IMR-90 (cell line): ENCODE data around the gene CENPT. TPM values are rescaled to one million over a fixed set of nuclear protein-coding genes. Genes with fewer than 3 reads are reported as not detected.

Experiments used
- ATAC-seq: fragments of 200-7000 bp; cut with Tn5 transposase; 2 replicates; pipeline ENCODE4 v1.9.1; 2020; ENCODE audit warnings: low read depth, mild to moderate bottlenecking, moderate library complexity
- BruUV-seq: library from RNA; stranded (reverse); fragments of 400-500 nt; replicated peaks from 2 replicates; lab custom pipeline; 2021; lab: Mats Ljungman, UMichigan
- CTCF ChIA-PET: fragments of 300-600 bp; formaldehyde crosslinking; extraction: SDS; loops from one replicate; lab custom pipeline; 2021; ENCODE audit warnings: antibody characterized with exemption; lab: Yijun Ruan, JAX
- POLR2A ChIA-PET: fragments of 300-600 bp; sonication (Branson Sonifier 250); formaldehyde crosslinking; loops from one replicate; lab custom pipeline; 2022; ENCODE audit warnings: antibody characterized with exemption; ENCODE audit not compliant: unreplicated experiment; lab: Charles Lee
- DNase-seq: peaks from one replicate; pipeline ENCODE4 v3.0.0; 2013
- H2AFZ ChIP-seq: replicated peaks from 2 replicates; pipeline ENCODE3; 2013; ENCODE audit warnings: low read length, mild to moderate bottlenecking; ENCODE audit not compliant: poor library complexity
- H2AK5ac ChIP-seq: 2 replicates; pipeline ENCODE4 v1.6.1; 2013; ENCODE audit warnings: low read depth, low read length, inconsistent platforms
- H2AK9ac ChIP-seq: replicated peaks from 2 replicates; pipeline ENCODE3; 2013; ENCODE audit warnings: mild to moderate bottlenecking, low read depth, low read length, moderate library complexity; ENCODE audit not compliant: poor library complexity
- H2BK120ac ChIP-seq: 2 replicates; pipeline ENCODE4 v1.6.1; 2013; ENCODE audit warnings: low read depth, low read length, inconsistent platforms
- H2BK15ac ChIP-seq: 3 replicates; pipeline ENCODE4 v1.6.1; 2013; ENCODE audit warnings: low read depth, low read length, inconsistent platforms
- H2BK20ac ChIP-seq: 2 replicates; pipeline ENCODE4 v1.6.1; 2013; ENCODE audit warnings: low read depth, mild to moderate bottlenecking, inconsistent platforms, low read length, moderate library complexity
- H2BK5ac ChIP-seq: 2 replicates; pipeline ENCODE4 v1.6.1; 2013; ENCODE audit warnings: mild to moderate bottlenecking, low read depth, low read length, inconsistent platforms; ENCODE audit not compliant: poor library complexity, severe bottlenecking
- H3K14ac ChIP-seq: replicated peaks from 2 replicates; pipeline ENCODE4 v1.6.1; 2013; ENCODE audit warnings: low read depth, low read length, inconsistent platforms
- H3K18ac ChIP-seq: 2 replicates; pipeline ENCODE4 v1.6.1; 2013; ENCODE audit warnings: low read depth, low read length, control low read depth
- H3K23ac ChIP-seq: 2 replicates; pipeline ENCODE4 v1.6.1; 2013; ENCODE audit warnings: low read depth, low read length, inconsistent platforms
- H3K27ac ChIP-seq: 2 replicates; pipeline ENCODE4 v1.5.1; 2013; ENCODE audit warnings: mild to moderate bottlenecking, control low read depth, low read length; ENCODE audit not compliant: insufficient read depth
- H3K27me3 ChIP-seq: 2 replicates; pipeline ENCODE4 v1.6.1; 2013; ENCODE audit warnings: low read length; ENCODE audit not compliant: control insufficient read depth, insufficient read depth
- H3K36me3 ChIP-seq: 2 replicates; pipeline ENCODE4 v1.6.1; 2013; ENCODE audit warnings: low read length, mixed read lengths; ENCODE audit not compliant: control insufficient read depth, insufficient read depth
- H3K4ac ChIP-seq: 2 replicates; pipeline ENCODE4 v1.6.1; 2013; ENCODE audit warnings: low read depth, low read length, inconsistent platforms
- H3K4me1 ChIP-seq: 2 replicates; pipeline ENCODE4 v1.6.1; 2013; ENCODE audit warnings: low read length, mixed read lengths; ENCODE audit not compliant: control insufficient read depth, insufficient read depth
- H3K4me2 ChIP-seq: 2 replicates; pipeline ENCODE4 v1.6.1; 2013; ENCODE audit warnings: low read depth, mild to moderate bottlenecking, control low read depth, low read length, moderate library complexity
- H3K4me3 ChIP-seq: 2 replicates; pipeline ENCODE4 v1.5.1; 2013; ENCODE audit warnings: low read depth, mild to moderate bottlenecking, control low read depth, low read length, moderate library complexity; ENCODE audit not compliant: insufficient read depth
- H3K56ac ChIP-seq: 2 replicates; pipeline ENCODE4 v1.6.1; 2013; ENCODE audit warnings: low read length, inconsistent platforms; ENCODE audit not compliant: insufficient read depth; ENCODE audit errors: extremely low read depth
- H3K79me1 ChIP-seq, 2 experiments: 2 replicates each; pipeline ENCODE4 v1.6.1; 2013; ENCODE audit warnings: low read length in 2 of 2, inconsistent platforms in 1 of 2, low read depth in 1 of 2
- H3K9ac ChIP-seq: 2 replicates; pipeline ENCODE4 v1.6.1; 2013; ENCODE audit warnings: low read depth, low read length, control low read depth
- H3K9me1 ChIP-seq: 2 replicates; pipeline ENCODE4 v1.6.1; 2013; ENCODE audit warnings: low read length, inconsistent platforms; ENCODE audit not compliant: insufficient read depth
- H3K9me3 ChIP-seq: 2 replicates; pipeline ENCODE4 v1.6.1; 2013; ENCODE audit warnings: low read length; ENCODE audit not compliant: control insufficient read depth, insufficient read depth
- H4K20me1 ChIP-seq: 2 replicates; pipeline ENCODE4 v1.6.1; 2013; ENCODE audit warnings: low read length, inconsistent platforms; ENCODE audit not compliant: insufficient read depth
- H4K5ac ChIP-seq: 2 replicates; pipeline ENCODE4 v1.6.1; 2013; ENCODE audit warnings: mild to moderate bottlenecking, low read depth, low read length, control low read depth
- H4K8ac ChIP-seq, 2 experiments: 2 replicates each; pipeline ENCODE4 v1.6.1; 2013; ENCODE audit warnings: low read depth in 2 of 2, low read length in 2 of 2, control low read depth in 1 of 2, inconsistent platforms in 1 of 2
- H4K91ac ChIP-seq: 2 replicates; pipeline ENCODE4 v1.6.1; 2013; ENCODE audit warnings: low read depth, low read length, inconsistent platforms; ENCODE audit not compliant: insufficient read depth
- BHLHE40 ChIP-seq: fragments of 150-350 bp; IDR thresholded peaks from 2 replicates; pipeline ENCODE4 v1.6.1; 2016; ENCODE audit warnings: mild to moderate bottlenecking, low read depth, low read length
- CEBPB ChIP-seq: IDR thresholded peaks from 2 replicates; pipeline ENCODE4 v1.6.1; 2012; ENCODE audit warnings: low read depth, low read length, improper control_type of control experiment
- CHD1 ChIP-seq: IDR thresholded peaks from 2 replicates; pipeline ENCODE4 v1.6.1; 2012; ENCODE audit warnings: low read depth, low read length, improper control_type of control experiment
- FOS ChIP-seq: fragments of 150-350 bp; IDR thresholded peaks from 2 replicates; pipeline ENCODE4 v1.6.1; 2016; ENCODE audit warnings: low read depth, low read length
- MAFK ChIP-seq: IDR thresholded peaks from 2 replicates; pipeline ENCODE4 v1.6.1; 2012; ENCODE audit warnings: low read depth, low read length, improper control_type of control experiment
- MAZ ChIP-seq: IDR thresholded peaks from 2 replicates; pipeline ENCODE4 v1.6.1; 2012; ENCODE audit warnings: low read depth, mild to moderate bottlenecking, low read length, improper control_type of control experiment, moderate library complexity, borderline replicate concordance
- MXI1 ChIP-seq: IDR thresholded peaks from 2 replicates; pipeline ENCODE4 v1.6.1; 2012; ENCODE audit warnings: low read depth, mild to moderate bottlenecking, low read length, moderate library complexity, borderline replicate concordance
- NFE2L2 ChIP-seq: fragments of 150-350 bp; IDR thresholded peaks from 2 replicates; pipeline ENCODE4 v1.6.1; 2016; ENCODE audit warnings: low read depth, mild to moderate bottlenecking, low read length
- POLR2A ChIP-seq: IDR thresholded peaks from 2 replicates; pipeline ENCODE4 v1.6.1; 2012; ENCODE audit warnings: mild to moderate bottlenecking, low read depth, low read length
- RAD21 ChIP-seq: IDR thresholded peaks from 2 replicates; pipeline ENCODE4 v1.6.1; 2012; ENCODE audit warnings: low read length, improper control_type of control experiment
- RCOR1 ChIP-seq: IDR thresholded peaks from 2 replicates; pipeline ENCODE4 v1.6.1; 2012; ENCODE audit warnings: mild to moderate bottlenecking, low read length, improper control_type of control experiment; ENCODE audit not compliant: insufficient replicate concordance
- RFX5 ChIP-seq: IDR thresholded peaks from 2 replicates; pipeline ENCODE4 v1.8.0; 2012; ENCODE audit warnings: low read depth, mild to moderate bottlenecking, low read length, moderate library complexity
- SMC3 ChIP-seq: fragments of 150-350 bp; IDR thresholded peaks from 2 replicates; pipeline ENCODE4 v1.6.1; 2016; ENCODE audit warnings: low read depth, mild to moderate bottlenecking, antibody characterized with exemption, low read length, moderate library complexity
- WGBS, 2 experiments: methylation state at CpG; one replicate each; pipeline versions ENCODE4 v1.1.5 to v1.1.7; 2013; ENCODE audit warnings: missing lambda C conversion rate in 2 of 2; ENCODE audit not compliant: insufficient read length in 1 of 2; ENCODE audit errors: extremely low coverage in 2 of 2; 5-methylcytosine and 5-hydroxymethylcytosine counted together
- dilution Hi-C: fragments of 300-500 bp; cut with HindIII; formaldehyde crosslinking; loops from one replicate; pipeline ENCODE4 v1.14.3; 2018; ENCODE audit warnings: low sequenced_read_pairs; ENCODE audit not compliant: unreplicated experiment
- in situ Hi-C: fragments of 300-500 bp; cut with MboI; formaldehyde crosslinking; loops from 3 replicates; pipeline ENCODE4 v1.14.3; 2019; ENCODE audit warnings: low sequenced_read_pairs, inconsistent platforms, mixed read lengths
- intact Hi-C: fragments of 100-400 bp; cut with micrococcal nuclease; formaldehyde crosslinking; loops from 2 replicates; pipeline ENCODE4 v1.10.0; 2022
- polyA plus RNA-seq, 3 experiments: library from polyadenylated mRNA; depleted of rRNA; stranded (reverse); fragments of >200 nt; gene quantifications; 2 replicates each; pipeline ENCODE4 v1.2.3, GENCODE V29; 2012; ENCODE audit warnings: low replicate concordance in 1 of 3
- total RNA-seq: library from RNA; depleted of rRNA; stranded (reverse); fragments of >200 nt; gene quantifications from 2 replicates; pipeline ENCODE4 v1.2.3, GENCODE V29; 2012
- TF ChIP-seq, protein P1 (sequence below): fragments of 150-350 bp; IDR thresholded peaks from 2 replicates; pipeline ENCODE4 v1.6.1; 2016; ENCODE audit warnings: low read depth, mild to moderate bottlenecking, low read length, moderate library complexity, borderline replicate concordance
- TF ChIP-seq, protein P2 (sequence below): fragments of 150-350 bp; IDR thresholded peaks from 2 replicates; pipeline ENCODE4 v1.6.1; 2017; ENCODE audit warnings: mild to moderate bottlenecking, antibody characterized with exemption, low read length, low read depth
- TF ChIP-seq, protein P3 (sequence below): conservative IDR thresholded peaks from 2 replicates; pipeline ENCODE4 v1.5.1; 2012; ENCODE audit warnings: mild to moderate bottlenecking, low read depth, low read length, improper control_type of control experiment

The CENPT gene
- total and polyA plus RNA-seq, 2 of the 4 experiments (the other 2 are of a cell fraction) = 33.3 to 83.1 TPM

DNA sequence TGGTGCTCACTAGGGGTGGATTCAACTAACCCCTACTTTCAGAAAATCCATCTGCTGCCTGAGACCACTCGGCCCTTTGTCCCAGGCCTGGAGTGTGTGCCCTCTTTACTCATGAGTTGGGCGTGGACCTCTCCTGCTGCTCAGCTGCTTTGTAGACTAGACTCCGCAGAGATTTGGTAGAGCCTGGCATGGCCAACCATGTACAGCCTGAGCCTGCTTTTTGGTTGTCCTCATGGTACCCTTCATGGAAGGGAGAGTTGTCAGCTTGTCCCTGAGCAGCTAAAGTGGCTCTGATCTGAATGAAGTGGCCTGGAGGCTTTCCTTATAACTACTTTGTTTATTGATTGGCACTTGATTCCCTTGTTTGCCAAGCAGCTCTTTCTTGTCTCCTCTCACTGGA lies 26.9 kb upstream of the CENPT start:
- TF ChIP-seq NFE2L2 (no peak), RCOR1 (no peak), RFX5 (no peak), POLR2A (no peak), RAD21 (no peak), CHD1 (no peak), SMC3 (no peak), FOS (no peak), BHLHE40 (no peak), CEBPB (no peak), MAZ (no peak), MAFK (no peak), MXI1 (no peak)
- TF ChIP-seq, protein P1, sequence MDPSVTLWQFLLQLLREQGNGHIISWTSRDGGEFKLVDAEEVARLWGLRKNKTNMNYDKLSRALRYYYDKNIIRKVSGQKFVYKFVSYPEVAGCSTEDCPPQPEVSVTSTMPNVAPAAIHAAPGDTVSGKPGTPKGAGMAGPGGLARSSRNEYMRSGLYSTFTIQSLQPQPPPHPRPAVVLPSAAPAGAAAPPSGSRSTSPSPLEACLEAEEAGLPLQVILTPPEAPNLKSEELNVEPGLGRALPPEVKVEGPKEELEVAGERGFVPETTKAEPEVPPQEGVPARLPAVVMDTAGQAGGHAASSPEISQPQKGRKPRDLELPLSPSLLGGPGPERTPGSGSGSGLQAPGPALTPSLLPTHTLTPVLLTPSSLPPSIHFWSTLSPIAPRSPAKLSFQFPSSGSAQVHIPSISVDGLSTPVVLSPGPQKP = no peak
- TF ChIP-seq, protein P2, sequence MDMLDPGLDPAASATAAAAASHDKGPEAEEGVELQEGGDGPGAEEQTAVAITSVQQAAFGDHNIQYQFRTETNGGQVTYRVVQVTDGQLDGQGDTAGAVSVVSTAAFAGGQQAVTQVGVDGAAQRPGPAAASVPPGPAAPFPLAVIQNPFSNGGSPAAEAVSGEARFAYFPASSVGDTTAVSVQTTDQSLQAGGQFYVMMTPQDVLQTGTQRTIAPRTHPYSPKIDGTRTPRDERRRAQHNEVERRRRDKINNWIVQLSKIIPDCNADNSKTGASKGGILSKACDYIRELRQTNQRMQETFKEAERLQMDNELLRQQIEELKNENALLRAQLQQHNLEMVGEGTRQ = no peak
- TF ChIP-seq, protein P3, sequence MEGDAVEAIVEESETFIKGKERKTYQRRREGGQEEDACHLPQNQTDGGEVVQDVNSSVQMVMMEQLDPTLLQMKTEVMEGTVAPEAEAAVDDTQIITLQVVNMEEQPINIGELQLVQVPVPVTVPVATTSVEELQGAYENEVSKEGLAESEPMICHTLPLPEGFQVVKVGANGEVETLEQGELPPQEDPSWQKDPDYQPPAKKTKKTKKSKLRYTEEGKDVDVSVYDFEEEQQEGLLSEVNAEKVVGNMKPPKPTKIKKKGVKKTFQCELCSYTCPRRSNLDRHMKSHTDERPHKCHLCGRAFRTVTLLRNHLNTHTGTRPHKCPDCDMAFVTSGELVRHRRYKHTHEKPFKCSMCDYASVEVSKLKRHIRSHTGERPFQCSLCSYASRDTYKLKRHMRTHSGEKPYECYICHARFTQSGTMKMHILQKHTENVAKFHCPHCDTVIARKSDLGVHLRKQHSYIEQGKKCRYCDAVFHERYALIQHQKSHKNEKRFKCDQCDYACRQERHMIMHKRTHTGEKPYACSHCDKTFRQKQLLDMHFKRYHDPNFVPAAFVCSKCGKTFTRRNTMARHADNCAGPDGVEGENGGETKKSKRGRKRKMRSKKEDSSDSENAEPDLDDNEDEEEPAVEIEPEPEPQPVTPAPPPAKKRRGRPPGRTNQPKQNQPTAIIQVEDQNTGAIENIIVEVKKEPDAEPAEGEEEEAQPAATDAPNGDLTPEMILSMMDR = no peak

More for the DNA sequence above, 26.9 kb upstream of the CENPT start:
- no peak overlapping the region for H3K18ac ChIP-seq
- BruUV-seq = no TSS peak
- H2AK5ac ChIP-seq = peak overlapping the region; percentile 74; the same call in 1 of the 2 replicates
- H3K23ac ChIP-seq = peak overlapping the region; percentile 34
- no peak overlapping the region for H4K8ac ChIP-seq
- H4K91ac ChIP-seq = no peak overlapping the region
- H2BK20ac ChIP-seq = no peak overlapping the region
- H3K4me3 ChIP-seq = peak overlapping the region; percentile 89; the same call in 1 of the 2 replicates
- peak overlapping the region; percentile 95 for H3K4me2 ChIP-seq
- H3K56ac ChIP-seq = no peak overlapping the region
- ChIA-PET POLR2A (no interaction called here), CTCF (interaction anchor here (1.2 to 1.8 kb wide), 2 partner anchors 10 to 58 kb away, joined by 3 to 7 read pairs; partner anchors contain the start of gene NRN1L)
- H2AFZ ChIP-seq = peak overlapping the region; percentile 39
- H3K27me3 ChIP-seq = no peaks in the 10 kb centered on the region
- intact Hi-C loops (no loop called here), dilution Hi-C loops (no loop called here), in situ Hi-C loops (no loop called here)
- peaks cover 54% of the 10 kb centered on the region for H3K36me3 ChIP-seq
- no peak overlapping the region for H4K5ac ChIP-seq
- DNase-seq (no peak), ATAC-seq (no peak)
- peaks cover 10% of the 10 kb centered on the region for H3K4me1 ChIP-seq
- H2AK9ac ChIP-seq = peak overlapping the region; percentile 84
- H3K27ac ChIP-seq = no peak overlapping the region
- no CpG with 5 or more reads among the region's 3 CpGs for WGBS, 2 experiments
- no peak overlapping the region for H2BK5ac ChIP-seq
- no peak overlapping the region for H2BK15ac ChIP-seq
- H4K20me1 ChIP-seq = peaks cover 49% of the 10 kb centered on the region
- no peak overlapping the region for H2BK120ac ChIP-seq
- peaks cover 28 to 72% of the 10 kb centered on the region in 2 experiments for H3K79me1 ChIP-seq
- peaks cover 18% of the 10 kb centered on the region for H3K9me1 ChIP-seq
- H3K4ac ChIP-seq = 0 out of 2 replicates have a peak overlapping the region, but pooled peaks have one; percentile 22
- 0 out of 2 replicates have a peak overlapping the region, but pooled peaks have one; percentile 11 for H3K14ac ChIP-seq
- H3K9me3 ChIP-seq = no peaks in the 10 kb centered on the region
- peak overlapping the region; percentile 95 for H3K9ac ChIP-seq
